ENCODE measurements around the gene GPR39. TPM values are rescaled to one million over a fixed set of nuclear protein-coding genes. Genes with fewer than 3 reads are reported as not detected.

GPR39 gene
- polyA plus RNA-seq, 2 of the 4 experiments (the other 2 are of a cell fraction) = 11.3 to 11.8 TPM

DNA sequence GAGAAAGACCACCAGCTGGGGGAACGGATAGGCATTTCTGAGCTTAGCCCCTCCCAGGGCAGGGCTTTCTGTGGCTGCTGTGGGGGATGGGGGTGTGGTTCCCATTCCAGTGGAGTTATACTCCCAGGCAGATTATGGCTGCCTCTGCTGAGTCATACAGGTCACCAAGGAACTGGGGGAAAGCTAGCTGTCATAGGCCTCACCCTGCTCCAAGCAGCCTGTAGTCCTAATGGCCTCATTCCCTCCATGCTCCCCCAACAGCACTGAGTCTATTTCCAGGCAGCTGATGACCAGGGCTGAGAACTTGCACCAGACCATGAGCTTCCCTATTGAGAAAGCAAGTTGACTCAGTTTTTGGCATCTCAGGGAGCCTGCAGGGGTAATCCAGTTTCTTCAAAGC is 87.1 kb downstream of the GPR39 start (continued):
- TF ChIP-seq, protein P1, sequence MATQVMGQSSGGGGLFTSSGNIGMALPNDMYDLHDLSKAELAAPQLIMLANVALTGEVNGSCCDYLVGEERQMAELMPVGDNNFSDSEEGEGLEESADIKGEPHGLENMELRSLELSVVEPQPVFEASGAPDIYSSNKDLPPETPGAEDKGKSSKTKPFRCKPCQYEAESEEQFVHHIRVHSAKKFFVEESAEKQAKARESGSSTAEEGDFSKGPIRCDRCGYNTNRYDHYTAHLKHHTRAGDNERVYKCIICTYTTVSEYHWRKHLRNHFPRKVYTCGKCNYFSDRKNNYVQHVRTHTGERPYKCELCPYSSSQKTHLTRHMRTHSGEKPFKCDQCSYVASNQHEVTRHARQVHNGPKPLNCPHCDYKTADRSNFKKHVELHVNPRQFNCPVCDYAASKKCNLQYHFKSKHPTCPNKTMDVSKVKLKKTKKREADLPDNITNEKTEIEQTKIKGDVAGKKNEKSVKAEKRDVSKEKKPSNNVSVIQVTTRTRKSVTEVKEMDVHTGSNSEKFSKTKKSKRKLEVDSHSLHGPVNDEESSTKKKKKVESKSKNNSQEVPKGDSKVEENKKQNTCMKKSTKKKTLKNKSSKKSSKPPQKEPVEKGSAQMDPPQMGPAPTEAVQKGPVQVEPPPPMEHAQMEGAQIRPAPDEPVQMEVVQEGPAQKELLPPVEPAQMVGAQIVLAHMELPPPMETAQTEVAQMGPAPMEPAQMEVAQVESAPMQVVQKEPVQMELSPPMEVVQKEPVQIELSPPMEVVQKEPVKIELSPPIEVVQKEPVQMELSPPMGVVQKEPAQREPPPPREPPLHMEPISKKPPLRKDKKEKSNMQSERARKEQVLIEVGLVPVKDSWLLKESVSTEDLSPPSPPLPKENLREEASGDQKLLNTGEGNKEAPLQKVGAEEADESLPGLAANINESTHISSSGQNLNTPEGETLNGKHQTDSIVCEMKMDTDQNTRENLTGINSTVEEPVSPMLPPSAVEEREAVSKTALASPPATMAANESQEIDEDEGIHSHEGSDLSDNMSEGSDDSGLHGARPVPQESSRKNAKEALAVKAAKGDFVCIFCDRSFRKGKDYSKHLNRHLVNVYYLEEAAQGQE (IDR thresholded peaks at IDR 0.05) = no peak

DNA sequence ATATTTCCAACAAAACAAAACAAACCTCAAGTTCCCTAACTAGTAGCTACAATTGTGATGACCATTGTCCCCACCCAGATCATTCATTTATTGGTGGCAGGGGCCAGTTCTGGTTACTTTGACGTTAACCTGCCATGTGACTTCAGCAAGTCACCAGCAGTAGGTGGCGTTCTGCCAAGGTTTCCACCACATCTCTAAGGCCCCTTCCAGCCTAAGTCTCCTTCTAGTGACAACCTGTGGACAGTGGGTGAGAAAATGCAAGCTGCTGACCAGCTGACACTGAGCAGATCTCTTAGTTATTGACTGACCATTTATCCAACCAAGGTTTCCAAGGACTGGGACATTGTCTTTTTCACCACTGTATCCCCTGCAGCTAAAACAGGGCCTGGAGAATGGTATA is 98.4 kb downstream of the GPR39 start:
- POLR2A ChIA-PET = no interaction called here
- CTCF ChIA-PET = interaction anchor here (1.2 kb wide), 1 partner anchor 8 kb away, joined by 3 read pairs; no protein-coding TSS in a partner anchor
- Histone ChIP-seq H3K4me1 (peaks cover 7% of the 10 kb centered on the region; the same call in 2 of the 3 replicates), H3K27ac (no peak overlapping the region), H3K4me2 (no peak overlapping the region), H3K9me3 (no peaks in the 10 kb centered on the region), H3K4me3 (no peak overlapping the region)
- ATAC-seq (no peak), DNase-seq (ENCODE audit: low read depth in 1 of 2, low spot score in 1 of 2) (peak in 1 of 2 experiments; percentile 3), FAIRE-seq (no peak)
- TF ChIP-seq MYC (IDR thresholded peaks at IDR 0.05; ENCODE audit: borderline replicate concordance, low read length) = no peak
- TF ChIP-seq, protein P2, sequence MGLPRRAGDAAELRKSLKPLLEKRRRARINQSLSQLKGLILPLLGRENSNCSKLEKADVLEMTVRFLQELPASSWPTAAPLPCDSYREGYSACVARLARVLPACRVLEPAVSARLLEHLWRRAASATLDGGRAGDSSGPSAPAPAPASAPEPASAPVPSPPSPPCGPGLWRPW (IDR thresholded peaks at IDR 0.05) = no peak
- TF ChIP-seq CHD2 (IDR thresholded peaks at IDR 0.05; ENCODE audit: low read length, partially characterized antibody) = no peak
- no peak for TF ChIP-seq FOSL2 (IDR thresholded peaks at IDR 0.05)
- TF ChIP-seq FOSL2 (CRISPR knock-in tag; IDR thresholded peaks at IDR 0.05) = no peak
- no peak for TF ChIP-seq CBX2 (IDR thresholded peaks at IDR 0.05; ENCODE audit: borderline replicate concordance, low read depth)
- no peak for TF ChIP-seq KDM5A (IDR thresholded peaks at IDR 0.05)
- TF ChIP-seq CBX8 (IDR thresholded peaks at IDR 0.05) = no peak
- WGBS (ENCODE audit: missing lambda C conversion rate) = 67% methylated on average over 2 of the region's 2 CpGs

DNA sequence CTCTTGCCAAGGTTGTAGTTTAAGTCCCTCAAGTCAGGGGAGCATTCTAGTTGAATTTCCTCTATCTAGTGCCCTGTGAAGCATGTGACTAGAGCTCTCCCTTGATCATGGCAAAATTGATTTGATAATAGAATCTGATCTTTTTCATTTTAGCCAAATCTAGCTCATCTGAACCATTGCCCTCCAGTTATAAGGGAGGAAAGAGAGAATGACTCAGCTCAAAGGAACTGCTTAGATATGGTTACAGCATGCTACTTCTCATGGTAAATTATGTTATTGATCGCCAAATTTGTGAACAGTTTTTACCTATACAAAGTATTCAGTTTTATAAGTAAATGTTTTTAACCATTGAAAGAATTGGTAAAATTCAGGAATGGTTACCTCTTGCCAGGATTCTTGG is 100.8 kb downstream of the GPR39 start:
- POLR2A ChIA-PET = no interaction called here
- Histone ChIP-seq H3K4me2 (0 out of 3 replicates have a peak overlapping the region, but pooled peaks have one; percentile 15), H3K9me3 (no peaks in the 10 kb centered on the region), H3K4me3 (no peak overlapping the region), H3K4me1 (peaks cover 12% of the 10 kb centered on the region; the same call in 2 of the 3 replicates), H3K27ac (0 out of 6 replicates have a peak overlapping the region, but pooled peaks of 1 of the 2 experiments have one; percentile 38)
- ATAC-seq = no peak
- no peak for FAIRE-seq
- CTCF ChIA-PET = interaction anchor here (1.0 kb wide), 1 partner anchor 29 kb away, joined by 3 read pairs; no protein-coding TSS in a partner anchor
- no peak for DNase-seq (ENCODE audit: low read depth in 1 of 2, low spot score in 1 of 2)
- TF ChIP-seq SMC3 (IDR thresholded peaks at IDR 0.05) (no peak), MAFK (IDR thresholded peaks at IDR 0.05; ENCODE audit: partially characterized antibody) (peak; percentile 14)
- WGBS (ENCODE audit: missing lambda C conversion rate) = 91% methylated on average over 1 of the region's 1 CpG

DNA sequence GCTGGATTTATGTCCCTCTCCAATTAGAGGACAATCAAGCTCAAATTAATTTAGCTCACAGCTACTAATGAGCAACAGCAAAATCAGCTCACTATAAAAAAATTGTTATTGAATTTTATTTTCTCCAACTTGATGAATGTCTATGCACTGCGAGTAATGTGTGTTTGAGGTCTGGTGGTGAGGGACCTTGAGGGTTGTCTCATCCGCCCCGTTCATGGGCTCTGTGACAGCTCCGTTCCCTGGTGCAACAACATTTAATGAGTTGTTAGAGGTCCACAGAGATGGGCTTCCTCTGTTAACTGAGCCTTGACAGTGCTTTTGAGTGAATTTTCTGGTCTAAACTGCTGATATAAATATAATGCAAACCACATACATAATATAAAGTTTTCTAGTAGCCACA is 101.7 kb downstream of the GPR39 start:
- WGBS (ENCODE audit: missing lambda C conversion rate) = 86% methylated on average over 4 of the region's 4 CpGs
- H3K9me3 ChIP-seq = no peaks in the 10 kb centered on the region
- TF ChIP-seq, protein P3, sequence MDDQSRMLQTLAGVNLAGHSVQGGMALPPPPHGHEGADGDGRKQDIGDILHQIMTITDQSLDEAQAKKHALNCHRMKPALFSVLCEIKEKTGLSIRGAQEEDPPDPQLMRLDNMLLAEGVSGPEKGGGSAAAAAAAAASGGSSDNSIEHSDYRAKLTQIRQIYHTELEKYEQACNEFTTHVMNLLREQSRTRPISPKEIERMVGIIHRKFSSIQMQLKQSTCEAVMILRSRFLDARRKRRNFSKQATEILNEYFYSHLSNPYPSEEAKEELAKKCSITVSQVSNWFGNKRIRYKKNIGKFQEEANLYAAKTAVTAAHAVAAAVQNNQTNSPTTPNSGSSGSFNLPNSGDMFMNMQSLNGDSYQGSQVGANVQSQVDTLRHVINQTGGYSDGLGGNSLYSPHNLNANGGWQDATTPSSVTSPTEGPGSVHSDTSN (IDR thresholded peaks at IDR 0.05) = no peak
- no peak for TF ChIP-seq CEBPB (IDR thresholded peaks at IDR 0.05)
- no peak for TF ChIP-seq EHF (CRISPR knock-in tag; IDR thresholded peaks at IDR 0.05)
- TF ChIP-seq KDM1A (IDR thresholded peaks at IDR 0.05; ENCODE audit: low read depth) = no peak
- TF ChIP-seq MYC (IDR thresholded peaks at IDR 0.05; ENCODE audit: borderline replicate concordance, low read length) = no peak
- no peak for TF ChIP-seq ZNF302 (CRISPR knock-in tag; IDR thresholded peaks at IDR 0.05)
- TF ChIP-seq, protein P1 (IDR thresholded peaks at IDR 0.05) = no peak
- TF ChIP-seq MAFK (IDR thresholded peaks at IDR 0.05; ENCODE audit: partially characterized antibody) = no peak
- TF ChIP-seq, protein P4, sequence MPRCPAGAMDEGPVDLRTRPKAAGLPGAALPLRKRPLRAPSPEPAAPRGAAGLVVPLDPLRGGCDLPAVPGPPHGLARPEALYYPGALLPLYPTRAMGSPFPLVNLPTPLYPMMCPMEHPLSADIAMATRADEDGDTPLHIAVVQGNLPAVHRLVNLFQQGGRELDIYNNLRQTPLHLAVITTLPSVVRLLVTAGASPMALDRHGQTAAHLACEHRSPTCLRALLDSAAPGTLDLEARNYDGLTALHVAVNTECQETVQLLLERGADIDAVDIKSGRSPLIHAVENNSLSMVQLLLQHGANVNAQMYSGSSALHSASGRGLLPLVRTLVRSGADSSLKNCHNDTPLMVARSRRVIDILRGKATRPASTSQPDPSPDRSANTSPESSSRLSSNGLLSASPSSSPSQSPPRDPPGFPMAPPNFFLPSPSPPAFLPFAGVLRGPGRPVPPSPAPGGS (IDR thresholded peaks at IDR 0.05) = no peak
- TF ChIP-seq TFCP2L1 (CRISPR knock-in tag; IDR thresholded peaks at IDR 0.05) = no peak
- ATAC-seq (no peak), FAIRE-seq (no peak), DNase-seq (ENCODE audit: low read depth in 1 of 2, low spot score in 1 of 2) (no peak)
- H3K4me3 ChIP-seq = no peak overlapping the region
- CTCF ChIA-PET = no interaction called here
- POLR2A ChIA-PET = no interaction called here
- H3K4me1 ChIP-seq = peaks cover 19% of the 10 kb centered on the region
- no peak overlapping the region for H3K4me2 ChIP-seq
- no peak overlapping the region for H3K27ac ChIP-seq

Data from A549 (cell line).